GM04503 (cell line): Measurements from ENCODE around the gene TNS4.

Source experiments
- DNase-seq: peaks from one replicate; pipeline ENCODE4 v3.0.0-alpha.2; 2012; ENCODE audit warnings: low read depth

Gene TNS4

DNA sequence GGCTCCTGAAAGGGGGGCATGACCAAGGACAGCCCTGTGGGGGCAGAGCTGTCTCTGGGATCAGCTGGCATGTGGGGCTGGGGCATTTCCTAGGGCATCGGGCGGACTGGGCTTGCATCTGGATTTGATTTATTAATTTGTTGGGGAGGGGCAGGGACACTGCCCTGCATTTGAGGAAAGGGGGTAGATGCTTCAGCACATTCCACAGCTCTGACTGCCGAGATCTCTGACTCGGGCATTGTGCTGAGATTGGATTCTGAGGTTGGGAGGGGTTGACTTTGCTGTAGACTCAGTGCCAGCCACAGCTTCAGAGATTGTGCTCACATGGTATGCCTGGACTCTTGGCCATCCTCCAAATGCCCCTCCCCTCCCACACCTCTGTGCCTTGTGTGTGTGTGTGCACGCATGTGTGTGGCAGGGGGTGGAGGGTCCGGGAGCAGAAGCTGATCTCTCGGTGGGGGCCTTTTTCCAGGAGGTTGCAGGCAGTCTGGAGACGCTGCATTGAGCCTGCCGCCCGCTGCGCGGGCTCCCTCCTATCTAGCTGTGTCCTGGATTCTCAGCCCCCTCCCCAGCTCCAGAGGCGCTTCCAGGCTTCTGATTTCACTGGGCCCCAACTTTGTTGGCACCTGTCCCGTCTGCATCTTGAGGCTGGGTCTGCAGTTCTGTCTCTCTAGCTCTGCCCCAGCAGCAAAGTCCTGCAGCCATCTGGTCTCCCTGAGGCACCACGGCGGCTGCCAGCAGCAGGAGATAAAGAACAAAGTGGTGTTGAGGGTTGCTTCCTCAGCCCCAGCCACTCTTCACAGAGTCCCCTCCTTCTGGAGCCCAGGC, 43.2 kb downstream of the TNS4 start:
- peak; percentile 75 for DNase-seq

DNA sequence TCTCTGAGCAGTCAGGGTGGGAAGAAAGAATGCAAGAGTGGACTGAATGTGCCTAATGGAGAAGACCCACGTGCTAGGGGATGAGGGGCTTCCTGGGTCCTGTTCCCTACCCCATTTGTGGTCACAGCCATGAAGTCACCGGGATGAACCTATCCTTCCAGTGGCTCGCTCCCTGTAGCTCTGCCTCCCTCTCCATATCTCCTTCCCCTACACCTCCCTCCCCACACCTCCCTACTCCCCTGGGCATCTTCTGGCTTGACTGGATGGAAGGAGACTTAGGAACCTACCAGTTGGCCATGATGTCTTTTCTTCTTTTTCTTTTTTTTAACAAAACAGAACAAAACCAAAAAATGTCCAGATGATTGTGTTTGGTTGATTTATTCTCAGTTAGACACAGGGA, 44.1 kb downstream of the TNS4 start:
- DNase-seq: no peak

DNA sequence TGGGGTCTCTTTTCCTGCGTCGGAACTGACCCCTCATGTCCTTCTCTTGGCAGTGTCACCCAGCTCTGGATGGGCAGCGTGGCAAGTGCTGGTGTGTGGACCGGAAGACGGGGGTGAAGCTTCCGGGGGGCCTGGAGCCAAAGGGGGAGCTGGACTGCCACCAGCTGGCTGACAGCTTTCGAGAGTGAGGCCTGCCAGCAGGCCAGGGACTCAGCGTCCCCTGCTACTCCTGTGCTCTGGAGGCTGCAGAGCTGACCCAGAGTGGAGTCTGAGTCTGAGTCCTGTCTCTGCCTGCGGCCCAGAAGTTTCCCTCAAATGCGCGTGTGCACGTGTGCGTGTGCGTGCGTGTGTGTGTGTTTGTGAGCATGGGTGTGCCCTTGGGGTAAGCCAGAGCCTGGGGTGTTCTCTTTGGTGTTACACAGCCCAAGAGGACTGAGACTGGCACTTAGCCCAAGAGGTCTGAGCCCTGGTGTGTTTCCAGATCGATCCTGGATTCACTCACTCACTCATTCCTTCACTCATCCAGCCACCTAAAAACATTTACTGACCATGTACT, 44.9 kb downstream of the TNS4 start:
- no peak for DNase-seq

DNA sequence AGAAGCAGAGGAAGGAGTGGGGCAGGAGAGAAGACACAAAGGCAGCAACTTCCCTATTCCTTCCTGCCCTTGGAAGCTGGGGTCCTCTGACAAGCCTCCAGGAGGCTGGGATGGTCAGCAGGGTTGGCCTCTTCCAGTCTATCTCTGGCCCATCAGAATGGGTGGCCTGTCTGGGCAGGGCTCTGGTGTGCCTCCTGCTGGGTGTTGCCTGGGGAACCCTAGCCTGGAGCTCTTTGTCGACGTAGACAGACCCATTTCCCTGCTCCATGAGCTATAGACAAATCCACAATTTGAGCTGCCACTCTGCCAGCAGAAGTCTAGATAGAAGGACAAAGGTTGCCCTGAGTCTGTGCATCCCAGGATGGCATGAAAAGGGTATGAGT, 46.8 kb downstream of the TNS4 start:
- no peak for DNase-seq

DNA sequence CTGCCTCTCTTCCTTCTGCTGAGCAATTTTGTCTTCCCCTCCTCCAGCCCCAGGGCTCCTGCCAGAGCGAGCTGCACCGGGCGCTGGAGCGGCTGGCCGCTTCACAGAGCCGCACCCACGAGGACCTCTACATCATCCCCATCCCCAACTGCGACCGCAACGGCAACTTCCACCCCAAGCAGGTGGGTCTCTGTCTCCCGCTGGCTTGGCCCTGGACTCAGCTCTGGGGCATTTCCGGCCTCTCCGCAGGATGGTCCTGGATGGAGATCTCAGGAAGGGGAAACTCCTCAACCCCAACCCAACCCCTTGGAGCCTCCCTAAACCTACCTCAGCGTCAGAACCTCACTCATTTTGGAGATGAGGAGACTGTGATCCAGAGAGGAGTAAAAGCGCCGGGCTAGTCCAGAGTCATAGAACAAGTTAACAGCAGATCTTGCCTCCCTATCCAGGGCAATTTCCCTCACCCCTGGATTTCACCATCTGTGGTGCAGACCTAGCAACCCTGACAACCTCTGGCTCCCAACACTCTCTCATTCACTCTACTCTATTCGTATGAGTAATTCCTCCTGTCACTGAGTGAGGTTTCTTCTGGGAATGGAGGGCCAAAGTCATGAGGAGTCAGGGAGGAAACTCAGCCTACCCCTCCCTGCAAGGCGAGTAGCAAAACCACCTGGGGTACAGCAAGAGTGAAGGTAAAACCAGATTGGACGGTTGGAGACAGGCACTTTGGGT, 47.4 kb downstream of the TNS4 start:
- no peak for DNase-seq

DNA sequence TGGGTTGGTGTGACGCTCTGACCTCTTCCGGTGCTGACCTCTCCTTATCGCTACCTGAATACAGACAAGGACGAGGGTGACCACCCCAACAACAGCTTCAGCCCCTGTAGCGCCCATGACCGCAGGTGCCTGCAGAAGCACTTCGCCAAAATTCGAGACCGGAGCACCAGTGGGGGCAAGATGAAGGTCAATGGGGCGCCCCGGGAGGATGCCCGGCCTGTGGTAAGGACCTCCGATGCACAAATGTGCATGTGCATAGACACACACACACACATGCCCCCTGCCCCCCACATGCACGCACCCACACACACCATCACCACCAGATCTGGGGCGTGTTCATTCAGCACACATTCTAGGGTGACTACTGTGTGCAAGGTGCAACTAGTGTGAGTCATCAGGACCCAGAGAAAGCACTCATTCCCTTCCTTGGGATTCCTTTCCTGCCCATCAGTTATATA, 48.5 kb downstream of the TNS4 start:
- no peak for DNase-seq

DNA sequence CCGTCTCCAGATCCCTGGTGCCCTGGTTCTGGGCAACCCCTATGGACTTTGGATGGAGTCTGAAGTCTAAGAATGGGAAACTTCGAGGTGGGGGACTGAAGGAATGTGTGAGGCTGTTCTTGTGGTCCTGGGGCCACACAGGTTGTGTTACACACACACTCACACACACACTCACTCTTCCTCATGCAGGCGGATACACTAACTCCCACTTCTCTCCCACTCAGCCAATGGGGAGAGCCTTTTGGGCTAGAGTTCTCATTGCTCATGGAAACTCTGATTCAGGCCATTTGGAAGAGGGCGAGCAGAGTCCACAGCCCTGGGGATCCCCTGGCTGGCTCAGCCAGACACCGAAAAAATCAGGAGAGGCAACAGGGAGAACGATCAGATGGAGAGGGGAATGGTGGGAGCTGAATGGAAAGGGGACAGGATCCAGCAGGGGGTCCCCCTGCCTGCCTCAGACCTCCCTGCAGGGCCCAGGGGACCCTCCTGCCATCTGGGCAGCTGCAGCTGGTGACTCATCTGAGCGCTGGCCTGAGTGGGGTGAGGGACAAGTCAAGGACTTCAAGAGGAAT, 49.1 kb downstream of the TNS4 start:
- DNase-seq: no peak

DNA sequence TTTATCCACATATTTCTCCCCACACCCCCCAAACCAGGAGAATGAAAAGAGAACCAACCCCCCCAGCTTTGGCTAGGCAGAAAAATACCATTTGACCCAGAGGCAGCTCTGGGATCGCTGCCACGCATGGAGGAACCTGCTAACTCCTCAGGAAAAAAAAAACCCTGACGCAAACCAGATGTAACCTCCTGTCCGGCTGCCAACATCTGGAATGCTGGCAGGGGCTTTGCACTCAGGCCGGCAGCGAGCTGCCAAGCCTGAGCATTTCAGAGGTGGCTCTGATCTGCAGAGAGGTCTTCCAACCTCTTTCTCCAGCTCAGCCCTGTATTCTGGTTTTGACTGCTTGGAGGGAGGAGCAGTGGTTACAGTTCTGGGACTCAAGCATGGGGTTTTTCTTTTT, 50.0 kb downstream of the TNS4 start:
- DNase-seq: peak; percentile 79

DNA sequence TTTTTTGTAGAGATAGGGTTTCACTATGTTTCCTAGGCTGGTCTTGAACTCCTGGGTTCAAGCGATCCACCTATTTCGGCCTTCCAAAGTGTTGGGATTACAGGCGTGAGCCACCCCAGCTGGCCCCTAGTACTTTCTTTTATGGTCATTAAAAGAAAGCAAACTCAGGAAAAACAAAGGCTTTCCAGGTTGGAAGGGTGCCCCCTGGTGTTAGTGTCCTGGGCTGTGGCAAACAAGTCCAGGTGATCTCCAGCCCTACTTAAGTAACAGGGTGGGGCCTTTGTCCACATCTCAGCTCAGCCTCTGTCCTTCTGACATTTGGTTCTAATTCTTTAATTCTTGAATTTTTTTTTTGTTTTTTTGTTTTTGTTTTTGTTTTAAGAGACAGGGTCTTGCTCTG, 51.2 kb downstream of the TNS4 start:
- no peak for DNase-seq

DNA sequence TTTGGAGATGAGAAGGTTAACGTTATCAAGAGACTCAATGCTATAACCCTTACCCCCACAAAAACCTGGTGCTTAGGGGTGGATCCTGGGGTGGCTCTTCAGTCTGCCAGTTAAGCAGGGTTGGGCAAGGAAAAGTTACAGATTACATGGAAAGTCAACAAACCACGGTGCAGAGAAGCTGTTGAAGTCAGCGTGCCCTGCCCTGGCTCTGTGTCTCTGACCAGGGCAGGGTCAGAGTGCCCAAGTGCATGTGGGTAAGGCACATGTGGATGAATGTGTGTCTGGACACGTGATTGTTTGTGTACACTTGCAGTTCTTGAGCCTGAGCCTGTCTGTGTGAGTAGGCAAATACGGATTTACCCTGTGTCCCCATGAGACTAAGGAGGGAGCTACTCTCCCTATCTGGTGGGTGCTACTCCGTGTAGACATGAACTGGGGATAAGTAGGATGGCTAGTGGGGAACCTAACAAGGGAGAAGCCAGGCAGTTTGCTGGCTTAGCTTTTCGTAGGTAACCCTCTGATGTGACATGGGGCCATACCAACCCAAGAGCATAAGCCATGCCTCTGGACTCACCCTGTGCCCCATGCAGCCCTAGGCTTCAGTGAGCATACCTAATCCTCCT, 52.7 kb downstream of the TNS4 start:
- DNase-seq: no peak

DNA sequence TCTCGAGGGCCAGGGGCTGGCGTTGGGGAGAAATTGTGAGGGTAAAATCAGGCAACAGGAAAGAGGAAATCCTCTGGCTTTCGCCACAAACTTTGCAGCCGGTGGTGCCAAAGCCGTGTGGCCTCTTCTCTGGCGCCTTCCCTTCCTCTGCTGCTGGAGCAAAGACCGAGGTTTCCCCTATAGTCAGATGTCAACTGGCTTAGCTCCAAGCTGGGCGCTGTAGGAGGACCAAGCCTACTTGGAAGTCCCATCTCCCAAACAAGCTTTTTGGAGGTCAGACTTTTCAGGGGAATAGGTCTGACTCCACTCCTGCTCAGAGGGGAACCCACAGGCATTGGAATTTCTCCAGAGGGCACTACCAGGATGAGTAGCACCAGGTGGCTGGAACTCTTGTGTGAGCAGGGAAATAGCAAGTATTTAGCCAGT, 53.2 kb downstream of the TNS4 start:
- DNase-seq: no peak

DNA sequence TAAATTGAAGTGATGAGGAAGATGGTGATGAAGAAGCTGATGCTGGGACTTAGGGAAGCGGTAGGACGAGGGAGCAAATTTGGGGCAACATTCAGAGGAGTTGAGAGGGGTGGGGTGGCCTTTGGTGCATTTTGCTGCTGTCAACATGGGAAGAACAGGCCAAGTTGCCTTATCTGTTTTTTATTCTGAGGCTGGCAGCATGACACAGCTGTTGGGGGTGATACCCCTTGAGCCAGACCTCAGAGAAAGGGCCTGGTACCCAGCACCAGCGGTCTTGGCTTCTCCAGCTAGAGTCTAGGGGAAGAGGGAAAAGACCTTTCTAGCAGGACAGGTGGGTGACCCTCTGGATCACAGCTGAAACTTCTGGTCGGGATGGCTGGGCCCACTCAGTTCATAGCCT, 53.6 kb downstream of the TNS4 start:
- DNase-seq: no peak

DNA sequence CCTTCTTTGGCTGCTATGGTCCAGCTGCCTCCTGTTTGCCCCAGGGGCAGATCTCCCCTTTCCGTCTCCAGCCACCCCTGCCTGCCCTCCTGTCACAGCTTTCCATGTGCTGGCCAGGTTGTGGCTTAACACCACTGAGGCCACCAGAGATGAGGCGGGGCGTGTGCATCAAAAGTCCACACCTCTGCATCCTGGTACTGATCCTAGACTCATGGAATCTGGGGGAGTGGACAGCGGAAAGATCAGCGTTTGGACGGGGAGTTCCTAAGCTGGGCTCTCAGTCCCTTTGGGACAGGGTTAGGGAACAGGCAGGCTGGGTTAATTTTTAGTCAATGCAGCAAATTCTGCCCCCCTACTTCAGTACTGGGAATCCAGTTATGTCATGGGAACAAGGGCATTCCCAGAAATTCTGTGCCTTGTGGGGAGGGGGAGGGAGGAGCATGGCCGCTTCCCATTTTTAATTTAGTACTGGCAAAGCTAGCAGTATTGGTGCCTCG, 54.2 kb downstream of the TNS4 start:
- no peak for DNase-seq

DNA sequence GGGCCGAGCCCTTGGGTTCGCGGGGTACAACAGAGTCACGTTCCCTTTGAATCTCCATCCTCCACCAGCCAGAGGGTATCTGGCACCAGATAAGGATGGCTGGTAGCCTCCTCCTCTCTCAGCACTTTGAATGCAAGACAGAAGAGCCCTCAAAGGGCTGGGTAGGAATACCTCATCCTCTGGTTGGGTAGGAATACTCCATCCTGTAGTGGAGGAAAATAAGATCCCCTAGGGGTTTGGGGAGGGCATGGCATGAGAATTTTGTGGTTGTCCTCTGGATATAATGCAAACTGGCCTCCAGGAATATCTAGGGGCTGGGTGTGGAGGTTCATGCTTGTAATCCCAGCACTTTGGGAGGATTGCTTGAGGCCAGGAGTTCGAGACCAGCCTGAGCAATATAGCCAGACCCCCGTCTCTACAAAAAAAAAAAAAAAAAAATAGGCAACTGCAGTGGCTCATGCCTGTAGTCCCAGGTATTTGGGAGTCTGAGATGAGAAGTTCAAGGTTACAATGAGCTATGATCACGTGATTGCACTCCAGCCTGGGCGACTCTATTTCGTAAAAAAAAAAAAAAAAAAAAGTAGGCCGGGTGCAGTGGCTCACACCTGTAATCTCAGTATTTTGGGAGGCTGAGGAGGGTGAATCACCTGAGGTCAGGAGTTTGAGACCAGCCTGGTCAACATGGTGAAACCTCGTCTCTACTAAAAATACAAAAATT, 55.5 kb downstream of the TNS4 start:
- DNase-seq: no peak

DNA sequence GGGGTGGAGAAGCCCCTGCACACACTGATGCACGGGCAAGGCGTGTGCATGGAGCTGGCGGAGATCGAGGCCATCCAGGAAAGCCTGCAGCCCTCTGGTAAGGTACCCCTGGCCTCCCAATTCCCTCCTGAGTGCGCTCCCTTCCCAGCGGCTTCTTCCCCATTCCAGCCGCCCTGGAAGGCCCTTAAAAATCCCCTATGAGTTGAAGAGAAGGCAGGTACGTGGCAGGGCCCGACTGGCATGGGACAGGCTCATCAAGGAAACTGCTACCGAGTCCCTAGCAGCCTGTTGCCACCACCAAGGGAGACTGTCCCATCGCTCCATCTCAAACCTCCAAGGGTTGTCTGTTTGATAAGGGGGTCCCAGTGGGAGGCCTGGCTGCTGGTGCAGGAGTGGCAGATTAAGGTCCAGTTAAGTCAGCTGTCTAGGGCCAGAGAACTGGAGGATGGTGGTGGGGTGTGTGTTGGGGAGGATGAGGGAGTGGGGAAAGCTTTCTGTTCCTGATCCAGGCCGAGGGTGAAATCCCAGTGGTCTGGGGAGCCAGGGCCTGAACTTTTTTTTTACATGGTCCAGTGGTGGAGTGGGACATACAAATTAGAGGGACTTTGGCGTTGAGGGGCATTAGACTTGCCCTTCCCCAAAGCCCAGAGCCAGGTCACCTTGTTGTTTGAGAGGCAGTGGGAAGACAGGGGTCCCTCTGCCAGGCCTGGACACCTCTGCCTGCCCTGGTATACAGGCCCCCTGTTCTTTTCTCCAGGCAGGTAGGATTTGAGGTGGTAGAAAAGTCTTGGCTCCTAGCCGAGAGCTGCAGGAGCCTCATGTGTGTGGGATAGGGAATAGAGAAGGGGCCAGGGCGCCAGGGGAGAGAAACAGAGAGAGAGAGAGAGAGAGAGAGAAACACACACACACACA, 57.2 kb downstream of the TNS4 start:
- DNase-seq: no peak

DNA sequence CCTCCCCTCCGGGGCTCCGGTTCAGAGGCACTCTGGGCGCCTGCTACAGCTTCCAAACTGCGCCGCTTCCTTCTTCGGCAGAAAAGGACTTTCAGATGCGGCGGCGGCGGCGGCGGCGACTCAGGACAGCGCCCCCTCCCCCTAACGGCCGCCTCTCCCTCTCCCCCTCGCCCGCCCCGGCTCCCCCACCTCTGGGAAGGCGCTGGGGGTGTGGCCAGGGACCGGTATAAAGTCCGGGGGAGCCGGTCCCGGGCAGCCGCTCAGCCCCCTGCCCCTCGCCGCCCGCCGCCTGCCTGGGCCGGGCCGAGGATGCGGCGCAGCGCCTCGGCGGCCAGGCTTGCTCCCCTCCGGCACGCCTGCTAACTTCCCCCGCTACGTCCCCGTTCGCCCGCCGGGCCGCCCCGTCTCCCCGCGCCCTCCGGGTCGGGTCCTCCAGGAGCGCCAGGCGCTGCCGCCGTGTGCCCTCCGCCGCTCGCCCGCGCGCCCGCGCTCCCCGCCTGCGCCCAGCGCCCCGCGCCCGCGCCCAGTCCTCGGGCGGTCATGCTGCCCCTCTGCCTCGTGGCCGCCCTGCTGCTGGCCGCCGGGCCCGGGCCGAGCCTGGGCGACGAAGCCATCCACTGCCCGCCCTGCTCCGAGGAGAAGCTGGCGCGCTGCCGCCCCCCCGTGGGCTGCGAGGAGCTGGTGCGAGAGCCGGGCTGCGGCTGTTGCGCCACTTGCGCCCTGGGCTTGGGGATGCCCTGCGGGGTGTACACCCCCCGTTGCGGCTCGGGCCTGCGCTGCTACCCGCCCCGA, 58.0 kb downstream of the TNS4 start, which contains the start of gene IGFBP4:
Gene IGFBP4 (plus strand): TSS at position 255 of the 792 bp plus-strand sequence. CDS start 286 bp downstream, at position 541.
- DNase-seq: no peak

DNA sequence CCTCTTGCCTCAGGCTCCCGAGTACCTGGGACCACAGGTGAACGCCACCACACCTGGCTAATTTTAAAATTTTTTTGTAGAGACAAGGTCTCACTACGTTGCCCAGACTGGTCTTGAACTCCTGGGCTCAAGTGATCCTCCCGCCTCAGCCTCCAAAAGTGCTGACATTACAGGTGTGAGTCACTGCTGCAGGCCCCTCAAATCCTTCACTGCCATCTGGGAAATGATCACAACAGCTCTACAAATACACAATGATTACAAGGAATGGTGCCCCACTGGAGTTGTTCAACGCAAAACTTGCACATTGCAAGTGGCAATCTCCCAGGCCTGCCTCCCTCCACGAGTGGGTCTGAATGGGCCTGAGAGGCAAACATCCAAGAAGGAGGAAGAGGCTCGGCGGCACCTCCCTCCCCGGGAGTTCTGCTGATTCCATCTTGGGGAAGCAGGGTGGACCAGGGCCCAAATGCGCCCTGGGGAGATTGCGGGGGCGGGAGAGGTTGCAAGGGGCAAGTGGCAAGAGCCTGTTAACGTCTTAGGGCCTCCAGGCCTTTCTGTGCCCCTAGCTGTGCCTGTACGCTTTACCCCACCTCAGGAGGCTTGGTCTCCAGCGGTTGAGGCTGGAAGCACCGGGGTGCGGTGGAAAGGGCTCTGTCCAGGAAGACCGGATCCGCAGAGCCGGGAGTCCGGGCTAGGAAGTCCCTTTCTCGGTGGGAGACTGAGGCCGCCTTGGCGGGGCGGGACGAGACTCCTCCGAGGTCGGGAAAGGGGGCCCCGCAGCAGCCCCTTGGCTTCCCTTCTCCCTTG, 58.8 kb downstream of the TNS4 start:
- DNase-seq: no peak

DNA sequence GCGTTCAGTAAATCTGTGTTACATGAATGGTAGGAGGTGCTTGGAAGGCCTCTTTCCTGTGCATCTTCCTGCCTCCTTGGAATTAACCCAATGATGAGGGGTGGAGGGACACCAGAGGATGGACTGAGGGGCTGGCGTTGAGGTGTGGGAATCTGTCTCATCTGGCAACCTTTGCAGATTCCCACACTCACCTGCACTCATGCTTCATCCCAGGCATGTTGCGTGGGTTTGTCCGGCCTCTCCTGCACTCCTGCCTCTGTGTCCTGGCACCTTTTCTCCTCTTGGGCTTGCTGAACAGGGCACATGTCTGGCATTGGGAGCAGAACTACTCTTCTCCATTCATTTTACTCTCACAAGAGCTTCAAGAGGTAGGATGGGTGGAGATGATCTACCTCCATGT, 61.3 kb downstream of the TNS4 start:
- no peak for DNase-seq
